Islet precursor cell (in vitro differentiated cells): Measurements from ENCODE around the gene WARS2.

Source experiments
- DNase-seq: peaks from one replicate; pipeline ENCODE4 v3.0.0-alpha.2; 2018

WARS2 gene

GRCh38 chr1:118982266-118982665 is 158.2 kb downstream of the WARS2 start:
- DNase-seq: no peak

- no peak for DNase-seq
Observed at GRCh38 chr1:118981436-118981835, 159.0 kb downstream of the WARS2 start.
